HG03432 (cell line): ENCODE data around the gene RNF112.
"Not testable (repeated sequence)": the region's sequence is repeated elsewhere in the genome, so short reads cannot be mapped to it uniquely, and the experiment has no call there.

ENCODE experiments used
- ATAC-seq: cut with Tn5 transposase; IDR thresholded peaks from one replicate; pipeline ENCODE4 v1.9.1; 2021; ENCODE audit warnings: mild to moderate bottlenecking, moderate library complexity; ENCODE audit not compliant: unreplicated experiment

The RNF112 gene

DNA sequence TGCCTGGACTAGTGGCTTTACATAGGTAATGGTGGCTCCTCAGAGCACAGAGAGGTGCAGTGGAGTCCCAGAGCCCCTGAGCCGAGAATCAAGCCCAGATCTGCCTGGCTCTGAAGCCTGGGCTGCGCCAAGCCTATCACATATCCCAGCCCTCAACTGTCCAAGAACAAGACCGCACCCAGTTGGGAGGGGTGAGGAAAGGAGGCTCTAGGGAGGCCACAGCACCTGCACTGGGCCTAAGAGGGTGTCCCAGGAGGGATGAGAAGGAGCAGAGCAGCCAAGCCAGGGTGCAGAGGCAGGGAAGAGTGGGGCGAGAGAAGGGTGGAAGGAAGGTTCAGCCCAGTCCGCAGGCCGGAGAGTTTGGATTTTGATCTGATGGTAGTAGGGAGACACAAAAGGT is 941 bp upstream of the RNF112 start:
- ATAC-seq, result no peak

DNA sequence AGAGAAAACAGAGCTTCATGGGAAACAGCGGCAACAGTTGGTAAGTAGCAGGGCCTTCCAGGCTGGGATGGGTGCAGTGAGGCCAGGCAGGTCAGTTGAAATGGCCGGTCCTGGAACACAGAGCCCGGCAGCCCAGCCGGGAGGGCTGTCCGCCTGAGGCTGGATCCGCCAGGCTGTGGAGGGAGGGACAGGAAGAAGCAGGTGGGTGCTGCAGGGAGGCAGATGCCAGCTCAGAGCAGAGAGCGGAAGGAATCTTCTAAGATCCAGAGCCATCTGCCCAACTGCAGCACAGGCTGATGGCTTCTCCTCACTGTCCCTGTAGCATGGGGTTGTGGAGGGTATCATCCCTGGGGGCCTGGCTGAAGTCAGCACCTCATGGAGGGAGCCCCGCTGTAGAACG is 599 bp downstream of the RNF112 start:
- no peak for ATAC-seq

DNA sequence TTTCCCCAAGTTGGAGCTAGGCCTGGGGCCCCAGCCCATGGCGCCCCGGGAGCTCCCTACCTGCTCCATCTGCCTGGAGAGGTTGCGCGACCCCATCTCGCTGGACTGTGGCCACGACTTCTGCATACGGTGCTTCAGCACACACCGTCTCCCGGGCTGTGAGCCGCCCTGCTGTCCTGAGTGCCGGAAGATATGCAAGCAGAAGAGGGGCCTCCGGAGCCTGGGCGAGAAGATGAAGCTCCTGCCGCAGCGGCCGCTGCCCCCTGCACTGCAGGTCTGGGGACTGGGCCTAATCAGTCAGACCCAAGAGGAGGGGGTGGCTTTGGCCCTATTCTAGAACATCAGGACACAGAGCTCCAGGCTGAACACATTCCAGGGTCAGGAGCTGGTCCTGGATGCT is 1.5 kb downstream of the RNF112 start:
- ATAC-seq, result no peak

DNA sequence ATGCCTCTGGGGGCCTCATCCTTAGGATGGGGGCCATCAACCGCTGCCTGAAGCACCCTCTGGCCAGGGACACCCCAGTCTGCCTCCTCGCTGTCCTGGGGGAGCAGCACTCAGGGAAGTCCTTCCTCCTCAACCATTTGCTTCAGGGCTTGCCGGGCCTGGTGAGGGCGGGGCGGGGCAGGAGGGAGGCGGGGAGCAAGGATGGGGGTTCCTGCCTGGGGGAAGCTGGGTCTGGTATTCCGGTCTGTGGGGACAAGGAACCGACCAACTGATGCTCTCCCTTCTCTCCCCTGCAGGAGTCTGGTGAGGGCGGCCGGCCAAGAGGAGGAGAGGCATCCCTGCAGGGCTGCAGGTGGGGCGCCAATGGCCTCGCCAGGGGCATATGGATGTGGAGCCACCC is 2.0 kb downstream of the RNF112 start:
- no peak for ATAC-seq

DNA sequence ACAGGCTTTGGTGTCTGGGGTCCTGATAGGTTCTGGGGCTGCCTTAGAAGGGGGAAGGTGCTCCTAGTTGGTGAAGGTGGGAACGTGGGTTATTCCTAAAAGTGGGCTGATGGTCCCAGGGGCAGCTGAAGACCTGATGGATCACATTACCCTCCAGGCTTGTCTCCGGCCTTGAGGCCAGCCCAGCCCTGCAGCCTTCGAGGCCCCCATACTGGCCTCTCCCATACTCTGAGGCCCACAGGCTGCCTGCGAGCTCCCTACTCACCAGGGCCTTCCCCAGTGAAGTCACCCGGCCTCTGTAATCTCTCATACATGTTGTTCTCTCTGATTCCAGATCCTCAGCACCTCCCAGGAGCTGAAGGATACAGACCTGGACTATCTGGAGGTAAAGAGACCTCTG is 2.7 kb downstream of the RNF112 start:
- ATAC-seq, result no peak

DNA sequence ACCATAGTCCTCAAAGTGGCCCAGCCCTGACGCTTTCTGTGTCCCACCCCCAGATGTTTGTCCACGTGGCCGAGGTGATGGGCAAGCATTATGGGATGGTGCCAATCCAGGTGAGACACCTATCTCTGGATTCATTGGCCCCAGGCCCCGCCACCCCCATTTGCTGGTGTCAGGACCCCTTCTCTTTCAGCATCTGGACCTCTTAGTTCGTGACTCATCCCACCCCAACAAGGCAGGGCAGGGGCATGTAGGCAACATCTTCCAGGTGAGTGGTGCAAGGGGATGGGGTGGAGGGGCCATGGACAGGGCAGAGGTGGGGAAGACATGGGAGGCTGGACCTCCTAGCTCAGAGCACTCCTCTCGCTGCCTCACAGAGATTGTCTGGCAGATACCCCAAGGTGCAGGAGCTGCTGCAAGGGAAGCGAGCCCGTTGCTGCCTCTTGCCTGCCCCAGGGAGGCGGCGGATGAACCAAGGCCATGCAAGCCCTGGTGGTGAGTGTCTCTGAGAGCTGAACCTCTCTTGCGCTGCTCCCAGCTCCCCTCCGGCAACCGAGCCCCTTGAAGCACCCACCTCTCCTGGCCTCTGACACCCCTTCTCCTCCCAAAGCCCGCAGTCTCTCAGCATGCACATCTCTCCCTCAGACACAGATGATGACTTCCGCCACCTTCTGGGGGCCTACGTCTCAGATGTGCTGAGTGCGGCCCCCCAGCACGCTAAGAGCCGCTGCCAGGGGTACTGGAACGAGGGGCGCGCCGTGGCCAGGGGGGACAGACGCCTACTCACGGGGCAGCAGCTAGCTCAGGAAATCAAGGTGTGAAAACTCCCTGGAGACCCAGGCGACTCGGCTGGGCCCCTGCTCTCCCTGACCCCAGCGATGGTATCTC is 3.6 kb downstream of the RNF112 start:
- no peak for ATAC-seq

DNA sequence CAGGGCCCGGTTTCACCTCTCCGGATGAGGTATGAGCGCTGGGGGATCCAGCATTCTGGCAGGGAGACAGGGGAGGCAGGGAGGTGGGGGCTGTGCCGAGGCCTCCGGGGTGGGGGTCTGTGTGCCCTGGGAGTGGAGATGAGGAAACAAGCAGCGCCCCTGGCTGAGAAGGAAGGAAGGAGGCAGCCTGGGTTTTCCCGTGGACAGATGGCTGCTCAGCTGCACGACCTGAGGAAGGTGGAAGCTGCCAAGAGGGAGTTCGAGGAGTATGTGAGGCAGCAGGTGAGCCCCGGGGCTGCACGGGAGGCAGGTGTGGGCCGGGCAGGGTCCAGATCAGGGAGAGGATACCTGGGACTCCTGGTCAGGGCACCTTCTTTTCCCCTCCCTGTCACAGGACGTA is 4.3 kb downstream of the RNF112 start:
- no peak for ATAC-seq

DNA sequence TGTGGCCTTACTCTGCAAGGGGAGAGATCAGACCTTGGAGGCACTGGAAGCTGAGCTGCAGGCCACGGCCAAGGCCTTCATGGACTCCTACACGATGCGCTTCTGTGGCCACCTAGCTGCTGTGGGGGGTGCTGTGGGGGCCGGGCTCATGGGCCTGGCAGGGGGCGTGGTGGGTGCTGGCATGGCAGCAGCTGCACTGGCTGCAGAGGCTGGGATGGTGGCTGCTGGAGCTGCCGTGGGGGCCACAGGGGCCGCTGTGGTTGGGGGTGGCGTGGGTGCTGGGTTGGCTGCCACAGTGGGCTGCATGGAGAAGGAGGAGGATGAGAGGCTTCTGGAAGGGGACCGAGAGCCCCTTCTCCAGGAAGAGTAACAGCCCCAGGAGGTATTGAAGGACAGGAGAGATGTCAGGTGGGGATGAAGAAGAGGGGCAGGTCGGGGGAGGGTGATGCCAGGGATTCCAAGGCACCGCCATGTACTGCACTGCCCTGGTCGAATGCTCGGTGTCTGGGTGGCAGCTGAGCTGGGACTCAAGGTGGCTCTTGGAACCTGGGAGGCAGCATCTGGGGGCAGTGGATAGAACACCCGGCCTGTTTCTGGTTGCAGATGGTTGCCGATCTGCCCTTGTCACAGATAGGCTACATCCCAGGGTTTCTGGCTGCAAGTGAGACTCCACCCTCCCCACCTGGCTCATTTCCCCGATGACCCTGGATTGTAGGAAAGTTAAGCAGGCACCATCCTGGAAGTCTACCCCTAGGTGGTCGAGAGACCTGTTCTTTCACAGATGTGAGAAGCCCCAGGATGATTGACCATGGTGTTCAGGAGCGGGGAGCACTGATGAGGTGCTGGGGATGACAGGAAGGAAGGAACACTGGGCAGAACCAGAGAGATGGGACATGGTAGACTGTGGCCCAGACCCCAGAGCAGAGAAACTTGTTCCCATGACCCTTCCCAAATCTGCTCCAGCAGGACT is 5.1 kb downstream of the RNF112 start:
- no peak for ATAC-seq

DNA sequence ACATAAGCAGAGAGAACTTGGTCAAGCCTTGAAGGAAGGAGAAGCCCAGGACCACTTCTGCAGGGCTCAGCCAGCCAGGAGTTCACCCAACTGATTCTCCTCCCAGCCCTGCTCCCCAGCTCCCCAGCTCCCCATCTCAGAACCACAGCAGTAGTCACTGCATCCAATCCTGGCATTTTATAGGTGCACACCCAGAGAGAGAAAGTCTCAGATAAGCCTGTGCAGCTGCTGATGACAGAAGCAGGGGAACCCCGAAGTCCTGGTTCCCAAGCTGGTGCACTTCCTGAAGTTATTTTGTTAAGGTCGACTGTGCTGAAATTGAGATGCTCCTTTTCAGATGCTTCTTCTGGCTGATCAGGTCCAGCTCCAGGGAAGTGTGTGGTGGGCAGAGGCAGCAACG is 6.6 kb downstream of the RNF112 start:
- ATAC-seq, result no peak

DNA sequence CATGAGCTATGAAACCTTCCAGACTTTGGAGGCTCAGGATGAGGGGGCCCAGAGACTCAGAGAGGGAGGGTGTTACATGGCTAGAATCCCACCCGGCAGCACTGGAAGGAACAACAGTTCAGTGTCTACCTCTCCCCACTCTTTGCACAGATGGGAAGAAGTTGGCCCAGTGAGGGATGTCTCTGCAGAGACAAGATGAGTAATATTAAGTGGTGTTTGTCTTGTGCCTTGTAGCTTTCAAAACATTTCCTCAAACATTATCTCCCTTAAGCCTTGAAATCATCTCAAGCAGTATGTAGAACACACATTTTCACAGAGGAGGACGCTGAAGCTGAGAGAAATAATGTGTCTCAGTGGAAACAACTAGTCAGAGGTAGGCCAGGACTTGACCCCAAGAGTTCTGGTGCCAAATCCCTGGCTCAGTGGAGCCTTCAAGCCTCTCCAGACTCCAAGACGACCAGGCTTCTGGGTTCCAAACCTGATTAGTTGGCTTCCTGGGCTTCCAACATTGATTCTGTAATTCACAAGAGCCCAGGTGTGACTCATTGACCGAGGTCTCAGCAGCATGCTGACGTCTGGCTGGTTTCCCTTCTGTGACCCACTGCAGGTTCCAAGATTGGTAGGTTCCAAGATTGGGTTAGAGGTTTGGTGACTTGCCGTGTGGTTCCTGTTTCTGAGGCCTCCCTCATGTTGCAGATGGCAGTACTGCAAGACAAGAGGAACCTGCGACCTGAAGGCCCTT is 7.4 kb downstream of the RNF112 start:
- ATAC-seq, result no peak

DNA sequence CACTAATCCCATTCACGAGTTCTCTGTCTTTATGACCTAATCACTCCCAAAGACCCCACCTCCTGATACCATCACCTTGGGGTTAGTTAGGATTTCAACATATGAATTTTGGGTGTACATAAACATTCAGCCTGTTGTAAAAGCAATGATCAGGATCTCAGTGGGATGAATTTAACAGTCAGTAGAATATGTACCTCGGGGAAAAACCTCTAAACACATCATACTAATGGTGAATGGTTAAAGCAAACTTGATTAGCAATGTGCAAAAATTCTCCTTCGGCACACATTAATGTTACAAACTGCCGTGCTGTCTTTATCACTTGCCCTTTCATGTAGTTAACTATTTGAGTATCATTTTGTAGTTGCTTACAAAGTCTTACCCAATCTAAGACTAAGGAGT is 10.2 kb downstream of the RNF112 start:
- ATAC-seq, result no peak

DNA sequence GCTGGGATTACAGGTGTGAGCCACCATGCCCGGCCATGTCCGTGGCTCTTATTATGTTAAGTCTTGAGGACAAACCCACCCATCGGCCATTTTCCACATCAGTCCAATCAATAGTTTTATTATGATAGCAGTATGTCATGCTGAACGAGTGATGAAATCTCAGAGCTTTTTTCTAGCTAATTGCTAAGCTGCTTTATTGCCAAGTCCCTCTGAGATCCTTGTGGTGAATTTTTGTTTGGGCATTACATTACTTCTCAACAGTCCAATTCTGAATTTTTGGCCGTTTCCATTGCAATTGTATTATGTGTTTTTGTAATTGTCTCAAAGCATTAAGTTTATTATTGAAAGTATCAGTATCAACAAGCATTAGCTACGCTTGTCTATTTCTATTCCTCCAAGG is 10.9 kb downstream of the RNF112 start:
- ATAC-seq, result no peak

DNA sequence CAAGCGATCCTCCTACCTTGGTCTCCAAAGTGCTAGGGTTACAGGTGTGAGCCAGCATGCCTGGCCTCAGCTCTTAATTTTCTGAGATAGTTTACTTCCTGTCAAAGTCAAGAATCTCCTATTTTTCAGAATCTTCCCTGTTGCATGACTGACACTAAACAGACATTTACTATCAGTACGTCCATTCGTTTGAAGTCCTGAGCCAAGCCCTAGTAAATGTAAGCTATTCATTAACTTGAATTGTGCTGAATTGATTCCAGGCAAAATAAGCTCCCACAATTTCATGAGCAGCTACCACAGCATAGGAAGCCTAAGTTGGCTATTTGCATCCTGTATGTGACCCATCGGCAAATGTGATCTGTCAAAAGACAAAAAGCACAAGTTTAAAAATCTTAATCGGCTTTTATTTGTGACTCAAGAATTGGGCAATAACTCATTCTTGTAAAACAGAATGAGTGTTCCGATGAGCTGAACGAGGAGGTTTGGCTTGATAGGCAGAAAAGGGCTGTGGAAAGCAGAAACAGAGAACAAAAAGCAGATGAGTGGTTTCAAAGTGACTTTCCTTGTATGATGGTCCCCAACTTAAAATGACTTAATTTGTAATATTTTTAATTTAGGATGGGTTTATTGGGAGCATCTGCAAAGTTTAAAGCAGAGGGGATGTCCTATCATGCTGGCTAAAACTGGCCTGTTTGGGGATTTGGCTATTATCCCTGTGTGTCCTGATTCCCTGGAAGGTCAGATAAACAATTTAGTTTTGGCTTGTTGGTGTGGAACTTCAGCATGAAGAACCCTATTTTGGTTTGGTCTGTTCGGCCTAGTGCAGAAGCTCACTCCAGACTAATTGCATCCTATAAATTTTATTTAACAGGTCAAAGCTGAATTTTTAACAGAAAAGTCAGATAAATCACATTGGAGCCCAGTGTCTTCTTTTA is 14.2 kb downstream of the RNF112 start:
- ATAC-seq, result no peak

DNA sequence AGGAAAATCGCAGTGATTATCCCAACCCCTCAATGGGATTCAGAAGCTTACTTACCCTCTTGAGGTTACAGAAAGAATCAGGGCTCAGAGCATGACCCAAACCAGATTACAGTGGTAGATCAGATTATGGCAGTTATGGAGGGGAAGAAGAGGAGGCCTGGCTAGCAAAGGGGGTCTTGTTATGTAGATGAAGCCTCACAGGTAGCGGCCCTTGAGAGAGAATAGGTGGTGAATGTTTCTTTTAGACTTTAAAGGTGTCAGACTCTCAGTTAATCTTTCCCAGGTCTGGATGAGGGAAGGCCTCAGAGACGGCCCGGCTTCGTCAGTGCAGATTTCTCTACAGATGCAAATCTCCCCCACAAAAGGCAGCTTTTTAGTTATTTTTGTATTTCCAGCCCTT is 15.6 kb downstream of the RNF112 start:
- no peak for ATAC-seq

DNA sequence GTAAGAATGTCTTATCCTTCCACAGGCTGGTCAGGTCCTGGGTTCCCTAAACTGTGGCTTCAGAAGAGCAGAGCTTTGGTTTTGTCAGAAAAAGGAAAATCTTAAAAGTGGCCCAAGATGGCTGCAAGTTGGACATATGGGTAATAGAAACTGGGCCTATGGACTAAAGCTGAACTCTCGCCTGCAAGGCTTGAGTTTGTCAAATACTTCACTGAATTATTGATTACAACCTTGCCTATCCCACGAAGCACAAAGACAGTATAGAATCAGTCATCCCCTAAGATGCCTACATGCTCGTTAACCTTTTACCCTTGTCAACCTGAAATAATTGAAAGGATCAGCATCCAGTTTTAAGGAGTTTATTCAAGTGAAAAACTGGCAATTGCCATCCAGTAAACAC is 20.7 kb downstream of the RNF112 start:
- ATAC-seq, result no peak

DNA sequence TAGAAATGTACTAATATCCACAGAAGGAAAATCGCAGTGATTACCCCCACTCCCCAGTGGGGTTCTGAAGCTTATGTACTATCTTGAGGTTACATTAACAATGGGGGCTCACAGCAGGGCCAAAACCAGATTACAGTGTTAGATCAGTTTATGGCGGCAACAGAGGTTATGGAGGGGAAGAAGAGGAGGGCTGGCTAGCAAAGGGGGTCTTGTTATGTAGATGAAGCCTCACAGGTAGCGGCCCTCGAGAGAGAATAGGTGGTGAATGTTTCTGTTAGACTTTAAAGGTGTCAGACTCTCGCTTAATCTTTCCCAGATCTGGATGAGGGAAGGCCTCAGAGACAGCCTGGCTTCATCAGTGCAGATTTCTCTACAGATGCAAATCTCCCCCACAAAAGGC is 22.2 kb downstream of the RNF112 start:
- ATAC-seq, result no peak

DNA sequence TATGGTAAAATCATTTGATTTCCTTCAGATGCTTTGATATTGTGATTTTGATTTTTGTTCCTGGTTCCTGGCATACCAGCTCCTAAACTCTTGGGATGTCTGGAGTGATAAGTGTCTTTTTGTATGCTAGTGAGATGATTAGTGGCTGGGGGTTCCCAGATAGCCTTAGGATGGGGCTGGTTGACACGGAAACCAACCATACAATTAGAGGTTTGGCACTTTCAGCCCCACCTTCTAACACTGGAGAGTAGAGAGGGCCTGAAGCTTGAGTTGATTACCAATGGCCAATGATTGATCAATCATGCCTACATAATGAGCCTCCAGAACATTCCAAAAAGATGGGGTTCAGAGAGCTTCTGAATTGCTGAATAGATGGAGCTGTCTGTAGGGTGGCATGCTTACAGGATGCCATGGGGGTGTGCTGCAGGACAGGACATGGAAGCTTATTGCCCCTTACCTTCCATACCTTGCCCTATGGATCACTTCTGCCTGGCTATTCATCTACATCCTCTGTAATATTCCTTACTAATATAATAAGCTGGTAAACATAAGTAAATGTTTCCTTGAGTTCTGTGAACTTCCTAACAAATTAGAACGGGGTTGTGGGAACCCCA is 22.8 kb downstream of the RNF112 start:
- ATAC-seq, result no peak

DNA sequence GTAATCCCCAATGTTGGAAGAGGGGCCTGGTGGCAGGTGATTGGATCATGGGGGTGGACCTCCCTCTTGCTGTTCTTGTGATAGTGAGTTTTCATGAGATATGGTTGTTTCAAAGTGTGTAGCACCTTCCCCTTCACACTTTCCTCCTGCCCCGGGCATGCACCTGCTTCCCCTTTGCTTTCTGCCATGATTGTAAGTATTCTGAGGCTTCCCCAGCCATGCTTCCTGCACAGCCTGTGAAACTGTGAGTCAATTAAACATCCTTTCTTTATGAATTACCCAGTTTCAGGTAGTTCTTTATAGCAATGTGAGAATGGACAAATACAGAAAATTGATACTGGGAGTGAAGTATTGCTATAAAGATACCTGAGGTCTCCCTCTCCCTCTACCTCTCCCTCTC is 29.4 kb downstream of the RNF112 start:
- ATAC-seq, result no peak

DNA sequence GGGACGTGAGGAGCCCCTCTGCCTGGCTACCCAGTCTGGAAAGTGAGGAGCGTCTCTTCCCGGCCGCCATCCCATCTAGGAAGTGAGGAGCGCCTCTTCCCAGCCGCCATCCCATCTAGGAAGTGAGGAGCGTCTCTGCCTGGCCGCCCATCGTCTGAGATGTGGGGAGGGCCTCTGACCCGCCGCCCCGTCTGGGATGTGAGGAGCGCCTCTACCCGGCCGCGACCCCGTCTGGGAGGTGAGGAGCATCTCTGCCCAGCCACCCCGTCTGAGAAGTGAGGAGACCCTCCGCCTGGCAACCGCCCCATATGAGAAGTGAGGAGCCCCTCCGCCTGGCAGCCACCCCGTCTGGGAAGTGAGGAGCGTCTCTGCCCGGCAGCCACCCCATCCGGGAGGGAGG is 30.3 kb downstream of the RNF112 start:
- not testable (repeated sequence) for ATAC-seq

DNA sequence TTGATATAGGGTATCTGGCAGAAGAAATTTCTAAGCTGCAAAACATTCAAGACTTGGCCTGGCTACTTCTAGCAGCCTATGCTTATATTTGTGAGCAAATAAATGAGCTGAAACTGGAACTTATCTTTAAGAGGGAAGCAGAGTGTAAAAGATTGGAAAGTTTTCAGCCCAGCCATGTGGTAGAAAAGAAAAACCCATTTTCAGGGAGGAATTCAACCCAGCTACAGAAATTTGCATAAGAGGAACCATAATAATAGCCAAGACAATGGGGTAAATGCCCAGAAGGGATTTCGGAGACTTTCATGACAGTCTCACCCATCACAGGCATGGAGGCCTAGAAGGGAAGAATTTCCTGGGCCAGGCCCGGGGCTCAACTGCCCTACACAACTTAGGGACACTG is 31.7 kb downstream of the RNF112 start:
- no peak for ATAC-seq
